ENCODE measurements around the gene NOTO.
"Not testable (repeated sequence)": the region's sequence is repeated elsewhere in the genome, so short reads cannot be mapped to it uniquely, and the experiment has no call there.

NOTO gene

DNA sequence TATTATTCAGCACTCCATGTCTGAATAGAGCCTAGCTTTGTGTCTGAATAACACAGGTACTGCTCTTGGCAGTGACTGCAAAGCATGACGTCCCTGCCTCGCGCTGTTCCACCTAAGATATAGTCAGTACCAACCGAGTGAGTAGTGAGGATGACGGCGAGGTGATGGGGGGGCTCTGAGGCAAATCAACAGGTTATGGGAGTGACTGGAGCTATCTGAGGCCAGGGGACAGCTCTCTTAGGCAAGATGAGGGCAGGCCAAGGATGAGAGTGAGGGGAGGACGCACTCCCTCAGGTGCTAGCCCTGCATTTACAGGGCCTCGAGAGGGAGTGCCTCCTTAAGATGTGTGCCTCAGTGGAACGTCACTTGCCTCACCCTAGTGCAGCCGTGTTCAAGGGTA, 28.1 kb upstream of the NOTO start:
- Histone ChIP-seq H3K4me3 (no peak overlapping the region), H3K4me1 (peaks cover 27% of the 10 kb centered on the region), H3K9me3 (no peaks in the 10 kb centered on the region), H3K27me3 (peaks cover 37% of the 10 kb centered on the region), H3K9ac (no peak overlapping the region), H3K36me3 (no peaks in the 10 kb centered on the region), H4K20me1 (no peaks in the 10 kb centered on the region), H3K27ac (no peak overlapping the region), H3K4me2 (no peak overlapping the region)
- TF ChIP-seq Cebpa-rat (IDR thresholded peaks at IDR 0.05), result no peak

GRCh38 chr2:73174941-73175662, 27.3 kb upstream of the NOTO start:
- no peaks in the 10 kb centered on the region for H3K36me3 ChIP-seq
- no peaks in the 10 kb centered on the region for H3K9me3 ChIP-seq
- H4K20me1 ChIP-seq, result no peaks in the 10 kb centered on the region
- H3K4me3 ChIP-seq, result peak overlapping the region; percentile 68
- H3K27me3 ChIP-seq, result peaks cover 37% of the 10 kb centered on the region
- peak overlapping the region; percentile 99 for H3K4me2 ChIP-seq
- H3K27ac ChIP-seq, result peak overlapping the region; percentile 53
- TF ChIP-seq Cebpa-rat (IDR thresholded peaks at IDR 0.05), result no peak
- H3K9ac ChIP-seq, result peak overlapping the region; percentile 66
- H3K4me1 ChIP-seq, result peaks cover 27% of the 10 kb centered on the region

DNA sequence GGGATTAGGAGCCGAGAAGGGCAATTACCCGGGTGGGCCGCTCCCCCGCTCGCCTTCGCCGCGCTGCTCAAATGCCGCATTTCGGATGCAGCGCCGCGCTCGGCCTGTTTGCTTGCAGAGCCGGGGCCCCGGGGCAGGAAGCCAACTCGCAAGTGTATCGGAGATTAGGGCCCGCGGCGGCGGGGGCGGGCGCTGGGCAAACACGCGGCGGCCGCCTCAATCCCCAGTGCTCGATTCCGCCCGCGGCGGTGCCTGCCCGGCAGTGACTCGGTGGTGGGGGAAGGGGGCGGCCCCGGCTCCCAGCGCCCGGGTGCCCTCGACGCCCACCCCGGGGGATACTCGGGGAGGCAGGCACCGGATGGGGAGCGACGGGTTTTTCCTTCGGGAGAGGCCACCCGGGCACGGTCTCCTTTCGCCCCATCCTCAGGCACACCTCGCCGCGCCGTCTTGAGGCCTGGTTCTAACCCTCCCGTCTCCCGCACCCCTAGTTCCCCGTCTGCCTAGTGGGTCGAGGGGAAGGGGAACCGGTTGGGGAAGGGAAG, 26.6 kb upstream of the NOTO start:
- Histone ChIP-seq H3K9me3 (no peaks in the 10 kb centered on the region), H3K36me3 (no peaks in the 10 kb centered on the region), H3K4me2 (peak overlapping the region; percentile 99), H3K27ac (peak overlapping the region; percentile 53), H3K9ac (peak overlapping the region; percentile 66), H3K27me3 (peaks cover 37% of the 10 kb centered on the region), H4K20me1 (no peaks in the 10 kb centered on the region), H3K4me1 (peaks cover 27% of the 10 kb centered on the region), H3K4me3 (peak overlapping the region; percentile 68)
- TF ChIP-seq Cebpa-rat (IDR thresholded peaks at IDR 0.05), result no peak

GRCh38 chr2:73176205-73176880, 26.0 kb upstream of the NOTO start:
- Histone ChIP-seq H4K20me1 (no peaks in the 10 kb centered on the region), H3K9ac (peak overlapping the region; percentile 66), H3K4me2 (peak overlapping the region; percentile 99), H3K9me3 (no peaks in the 10 kb centered on the region), H3K27me3 (peaks cover 37% of the 10 kb centered on the region), H3K36me3 (no peaks in the 10 kb centered on the region), H3K4me1 (peaks cover 27% of the 10 kb centered on the region), H3K4me3 (peak overlapping the region; percentile 70), H3K27ac (peak overlapping the region; percentile 53; the same call in 1 of the 2 replicates)
- no peak for TF ChIP-seq Cebpa-rat (IDR thresholded peaks at IDR 0.05)

DNA sequence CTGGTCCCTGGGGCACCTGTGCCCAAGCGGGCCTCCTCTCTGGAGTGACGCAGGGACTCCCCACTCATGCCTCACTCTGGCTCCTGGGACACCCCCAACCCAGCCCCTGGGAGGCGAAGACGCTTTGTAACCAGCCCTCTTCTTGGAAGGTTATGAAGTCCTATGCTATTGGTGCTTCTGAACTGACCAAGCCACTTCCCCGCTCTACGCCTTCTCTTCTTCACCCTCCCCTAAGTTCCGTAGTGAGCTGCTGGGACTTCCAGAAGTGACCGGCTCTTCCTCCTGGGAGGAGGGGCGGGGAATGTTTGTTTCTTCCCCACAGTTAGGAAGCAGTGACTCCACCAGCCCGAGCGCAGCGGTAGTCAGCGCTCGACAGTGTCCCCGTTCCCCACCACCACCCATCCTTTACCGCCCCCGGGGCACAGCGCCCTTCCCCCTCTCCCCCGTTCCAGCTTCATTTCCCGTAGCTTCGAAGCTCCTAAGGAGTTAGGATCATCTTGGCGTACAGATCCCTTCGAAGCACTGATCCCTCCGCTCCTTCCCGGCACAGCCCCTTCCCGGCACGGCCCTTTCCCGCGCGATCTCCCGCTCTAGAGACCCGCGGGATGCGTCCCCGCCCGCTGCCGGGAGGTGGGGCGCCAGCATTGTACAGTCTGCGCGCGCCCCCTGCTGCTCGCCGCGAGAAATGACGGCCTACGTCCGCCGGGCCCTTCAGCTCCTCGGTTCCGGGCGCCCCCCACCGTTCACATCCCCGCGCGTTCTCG, 25.3 kb upstream of the NOTO start:
- Histone ChIP-seq H4K20me1 (no peaks in the 10 kb centered on the region), H3K4me3 (peak overlapping the region; percentile 70), H3K27me3 (peaks cover 37% of the 10 kb centered on the region), H3K4me2 (peak overlapping the region; percentile 99), H3K9me3 (no peaks in the 10 kb centered on the region), H3K36me3 (no peaks in the 10 kb centered on the region), H3K4me1 (peaks cover 27% of the 10 kb centered on the region), H3K27ac (peak overlapping the region; percentile 37; the same call in 1 of the 2 replicates), H3K9ac (peak overlapping the region; percentile 63; the same call in 1 of the 2 replicates)
- TF ChIP-seq Cebpa-rat (IDR thresholded peaks at IDR 0.05), result no peak

DNA sequence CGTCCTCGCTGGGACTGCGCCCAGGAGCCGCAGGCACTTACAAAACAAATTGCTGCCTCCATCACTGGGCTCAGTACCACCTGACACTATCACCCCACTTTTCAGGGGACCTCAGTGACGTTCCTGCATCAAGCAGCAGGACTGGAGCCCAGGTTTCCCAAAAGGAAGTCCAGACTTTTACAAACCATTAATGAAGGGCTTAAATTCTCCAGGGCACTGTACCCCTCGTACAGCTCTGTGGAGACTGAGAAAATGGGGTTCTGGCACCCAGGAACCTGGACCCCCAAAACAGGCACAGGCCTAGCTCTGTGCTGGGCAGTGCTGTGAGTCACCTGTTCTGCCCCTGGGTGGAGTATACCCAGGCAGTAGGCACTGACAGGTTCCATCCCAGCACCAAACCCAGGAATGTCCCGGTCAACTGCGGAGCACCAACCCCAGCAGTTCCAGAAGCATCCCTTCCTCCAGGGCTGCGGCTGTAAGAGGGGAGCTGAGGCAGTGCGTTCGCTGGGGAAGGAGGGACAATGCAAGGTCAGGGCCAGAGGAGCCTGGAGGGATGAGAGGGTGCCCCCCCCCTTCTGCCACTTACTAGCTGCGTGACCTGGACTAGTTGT, 24.6 kb upstream of the NOTO start:
- Histone ChIP-seq H3K4me2 (peak overlapping the region; percentile 99), H3K4me3 (peak overlapping the region; percentile 70), H3K27me3 (peaks cover 37% of the 10 kb centered on the region)

DNA sequence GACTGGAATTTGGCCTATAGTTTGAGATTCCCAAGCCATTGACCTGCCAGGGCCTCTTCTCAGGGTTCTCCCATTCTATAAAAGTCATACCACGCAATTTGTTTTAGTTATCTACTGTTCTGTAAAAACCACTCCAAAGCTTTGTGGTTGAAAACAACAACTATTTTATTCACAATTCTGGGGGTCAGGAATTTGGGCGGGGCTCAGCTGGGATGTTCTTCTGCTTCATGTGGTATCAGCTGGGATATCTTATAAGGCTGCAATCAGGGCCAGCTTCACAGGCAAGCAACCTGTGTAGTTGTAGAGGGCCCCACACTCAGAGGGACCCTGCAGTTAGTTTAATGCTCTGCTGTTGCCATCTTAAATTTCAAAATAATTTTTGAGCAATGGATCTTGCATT, 16.4 kb upstream of the NOTO start:
- Histone ChIP-seq H3K27ac (no peak overlapping the region), H3K4me3 (no peak overlapping the region), H3K36me3 (no peaks in the 10 kb centered on the region), H3K4me2 (no peak overlapping the region), H3K9ac (no peak overlapping the region), H3K9me3 (no peaks in the 10 kb centered on the region), H3K27me3 (no peaks in the 10 kb centered on the region), H4K20me1 (no peaks in the 10 kb centered on the region), H3K4me1 (peaks cover 14% of the 10 kb centered on the region)
- TF ChIP-seq Cebpa-rat (IDR thresholded peaks at IDR 0.05), result no peak

More for the DNA sequence above, 24.6 kb upstream of the NOTO start:
- Histone ChIP-seq H3K36me3 (no peaks in the 10 kb centered on the region), H3K27ac (no peak overlapping the region), H3K9me3 (no peaks in the 10 kb centered on the region), H4K20me1 (no peaks in the 10 kb centered on the region), H3K4me1 (peaks cover 27% of the 10 kb centered on the region), H3K9ac (no peak overlapping the region)
- TF ChIP-seq Cebpa-rat (IDR thresholded peaks at IDR 0.05), result no peak

DNA sequence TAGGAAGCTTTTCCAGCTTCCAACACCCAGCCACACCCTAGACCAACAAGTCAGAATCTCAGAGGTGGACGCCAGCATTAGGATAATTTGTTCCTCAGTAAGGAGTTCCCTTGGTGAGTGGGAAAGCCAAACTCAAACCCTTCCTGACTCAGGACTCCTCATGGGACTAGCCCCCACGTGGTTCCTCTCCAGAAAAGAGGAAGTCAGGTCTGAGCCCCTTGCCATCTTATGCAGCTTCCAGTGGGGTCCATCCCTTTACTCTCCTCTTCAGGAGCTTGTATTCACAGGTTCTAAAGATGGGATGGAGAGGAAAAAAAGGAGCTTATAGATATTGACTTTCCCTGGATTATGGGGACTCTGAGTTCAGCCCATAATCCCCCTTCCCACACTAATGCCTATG, 14.8 kb upstream of the NOTO start:
- Histone ChIP-seq H3K36me3 (no peaks in the 10 kb centered on the region), H3K4me3 (no peak overlapping the region), H3K27me3 (no peaks in the 10 kb centered on the region), H3K9ac (no peak overlapping the region), H3K4me2 (peak overlapping the region; percentile 12; the same call in 1 of the 2 replicates), H4K20me1 (no peaks in the 10 kb centered on the region), H3K27ac (no peak overlapping the region), H3K4me1 (peaks cover 14% of the 10 kb centered on the region), H3K9me3 (no peaks in the 10 kb centered on the region)
- no peak for TF ChIP-seq Cebpa-rat (IDR thresholded peaks at IDR 0.05)

- H3K4me2 ChIP-seq, result no peak overlapping the region
- H3K4me3 ChIP-seq, result no peak overlapping the region
- no peak for TF ChIP-seq Cebpa-rat (IDR thresholded peaks at IDR 0.05)
- H3K9ac ChIP-seq, result no peak overlapping the region
- H3K27me3 ChIP-seq, result peaks cover 15% of the 10 kb centered on the region
- peaks cover 16% of the 10 kb centered on the region for H3K9me3 ChIP-seq
- H3K27ac ChIP-seq, result no peak overlapping the region
- no peaks in the 10 kb centered on the region for H3K4me1 ChIP-seq
- H4K20me1 ChIP-seq, result no peaks in the 10 kb centered on the region
- H3K36me3 ChIP-seq, result no peaks in the 10 kb centered on the region
Observed at GRCh38 chr2:73197579-73197978, 4.8 kb upstream of the NOTO start.

DNA sequence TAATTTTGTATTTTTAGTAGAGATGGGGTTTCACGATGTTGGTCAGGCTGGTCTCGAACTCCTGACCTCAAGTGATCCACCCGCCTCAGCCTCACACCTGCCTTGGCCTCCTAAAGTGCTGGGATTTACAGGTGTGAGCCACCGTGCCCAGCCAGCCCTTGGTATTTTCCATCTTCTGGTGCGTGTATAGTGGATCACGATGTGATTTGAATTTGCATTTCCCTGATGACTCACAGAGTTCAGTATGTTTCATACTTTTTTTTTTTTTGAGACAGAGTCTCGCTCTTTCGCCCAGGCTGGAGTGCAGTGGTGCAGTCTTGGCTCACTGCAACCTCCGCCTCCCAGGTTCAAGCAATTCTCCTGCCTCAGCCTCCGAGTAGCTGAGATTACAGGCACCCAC, 2.1 kb upstream of the NOTO start:
- peaks cover 26% of the 10 kb centered on the region for H3K9me3 ChIP-seq
- H3K9ac ChIP-seq, H3K4me3 ChIP-seq, H4K20me1 ChIP-seq, H3K36me3 ChIP-seq, H3K4me2 ChIP-seq, H3K27ac ChIP-seq, H3K4me1 ChIP-seq: not testable (repeated sequence)
- H3K27me3 ChIP-seq, result peaks cover 32% of the 10 kb centered on the region

All from BLaER1 (cell line).